Endothelial cell of umbilical vein (primary cell): ENCODE measurements around the gene ANKRD39. TPM values are rescaled to one million over a fixed set of nuclear protein-coding genes. Genes with fewer than 3 reads are reported as not detected.

Source experiments
- BruUV-seq: library from RNA; stranded (reverse); fragments of 400-500 nt; replicated peaks from 2 replicates; lab custom pipeline; 2021; lab: Mats Ljungman, UMichigan
- CTCF ChIA-PET: fragments of 300-600, 350-600 bp; sonication (Branson Sonifier 250); formaldehyde crosslinking; loops from one replicate; lab custom pipeline; 2021; ENCODE audit warnings: antibody characterized with exemption, inconsistent platforms; lab: Charles Lee
- POLR2A ChIA-PET: fragments of 300-600, 350-600 bp; sonication (Branson Sonifier 250); formaldehyde crosslinking; loops from one replicate; lab custom pipeline; 2021; ENCODE audit warnings: antibody characterized with exemption, inconsistent platforms; lab: Charles Lee
- DNase-seq: peaks from one replicate; pipeline ENCODE4 v3.0.0-alpha.2; 2011; ENCODE audit warnings: low read depth, low spot score
- FAIRE-seq: peaks from 2 replicates; lab custom pipeline; 2011; peaks lifted over from hg19 to GRCh38; lab: Jason Lieb, UNC
- H2AFZ ChIP-seq: 2 replicates; pipeline ENCODE4 v1.6.0; 2012; ENCODE audit warnings: low read depth, low read length, control low read depth, inconsistent platforms
- H3K27ac ChIP-seq: 2 replicates; pipeline ENCODE4 v1.5.1; 2011; ENCODE audit warnings: low read depth, mild to moderate bottlenecking, control low read depth, low read length, moderate library complexity; ENCODE audit not compliant: insufficient read depth
- H3K27me3 ChIP-seq, 2 experiments: 2 replicates each; pipeline versions ENCODE4 v1.6.0 to v1.6.1; 2011; ENCODE audit warnings: low read length in 2 of 2, mixed read lengths in 1 of 2; ENCODE audit not compliant: control insufficient read depth in 2 of 2, insufficient read depth in 2 of 2
- H3K36me3 ChIP-seq, 2 experiments: 2 replicates in 1 of 2; 3 replicates in 1 of 2; pipeline ENCODE4 v1.5.1; 2011; ENCODE audit warnings: low read length in 2 of 2, mild to moderate bottlenecking in 1 of 2, moderate library complexity in 1 of 2; ENCODE audit not compliant: control insufficient read depth in 2 of 2, insufficient read depth in 2 of 2; ENCODE audit errors: extremely low read depth in 1 of 2
- H3K4me1 ChIP-seq: 3 replicates; pipeline ENCODE4 v1.5.1; 2011; ENCODE audit warnings: mild to moderate bottlenecking, low read length; ENCODE audit not compliant: control insufficient read depth, insufficient read depth; ENCODE audit errors: extremely low read depth
- H3K4me2 ChIP-seq: 2 replicates; pipeline ENCODE4 v1.6.1; 2011; ENCODE audit warnings: low read length, control low read depth, mixed read lengths; ENCODE audit not compliant: insufficient read depth
- H3K4me3 ChIP-seq, 3 experiments: fragments of 200-600 bp in 1 of 3; sonication (generic), shearing (Covaris generic) in 1 of 3; replicated peaks in 1 of 3; 2 replicates each; pipeline ENCODE4 v1.5.1; 2011 to 2016; ENCODE audit warnings: control low read depth in 3 of 3, low read length in 3 of 3, mild to moderate bottlenecking in 2 of 3, inconsistent platforms in 1 of 3, low read depth in 1 of 3, moderate library complexity in 1 of 3; ENCODE audit not compliant: insufficient read depth in 1 of 3
- H3K79me2 ChIP-seq: 2 replicates; pipeline ENCODE4 v1.6.0; 2012; ENCODE audit warnings: low read length, inconsistent platforms; ENCODE audit not compliant: control insufficient read depth, insufficient read depth
- H3K9ac ChIP-seq: replicated peaks from 2 replicates; pipeline ENCODE3; 2011; ENCODE audit warnings: low read length, control low read depth; ENCODE audit not compliant: insufficient read depth; ENCODE audit errors: extremely low read depth
- H3K9me1 ChIP-seq: replicated peaks from 3 replicates; pipeline ENCODE4 v1.6.0; 2011; ENCODE audit warnings: mild to moderate bottlenecking, low read length; ENCODE audit not compliant: control insufficient read depth, insufficient read depth; ENCODE audit errors: extremely low read depth
- H3K9me3 ChIP-seq: replicated peaks from 2 replicates; pipeline ENCODE4 v1.5.1; 2012; ENCODE audit warnings: low read length, inconsistent platforms; ENCODE audit not compliant: control insufficient read depth, insufficient read depth
- H4K20me1 ChIP-seq: replicated peaks from 2 replicates; pipeline ENCODE3; 2011; ENCODE audit warnings: mild to moderate bottlenecking, low read length; ENCODE audit not compliant: control insufficient read depth, insufficient read depth; ENCODE audit errors: extremely low read depth
- EZH2 ChIP-seq: IDR thresholded peaks from 2 replicates; pipeline ENCODE4 v1.6.1; 2012; ENCODE audit warnings: borderline replicate concordance, low read depth, mild to moderate bottlenecking, moderate library complexity, low read length, inconsistent platforms; ENCODE audit not compliant: severe bottlenecking
- FOS ChIP-seq: IDR thresholded peaks from 2 replicates; pipeline ENCODE4 v1.6.1; 2011; ENCODE audit warnings: mild to moderate bottlenecking, low read length, moderate library complexity, borderline replicate concordance; ENCODE audit not compliant: insufficient read depth
- GATA2 ChIP-seq: IDR thresholded peaks from 2 replicates; pipeline ENCODE4 v1.7.0; 2011; ENCODE audit warnings: low read depth, mild to moderate bottlenecking, moderate library complexity, mixed read lengths, low read length; ENCODE audit not compliant: insufficient read length, insufficient read depth
- JUN ChIP-seq: IDR thresholded peaks from 2 replicates; pipeline ENCODE4 v1.6.1; 2011; ENCODE audit warnings: borderline replicate concordance, low read depth; ENCODE audit not compliant: insufficient read length, insufficient read depth
- MYC ChIP-seq: IDR thresholded peaks from one replicate; pipeline ENCODE4 v1.6.1; 2011; ENCODE audit warnings: mild to moderate bottlenecking, low read depth, low read length
- POLR2A ChIP-seq: IDR thresholded peaks from 2 replicates; pipeline ENCODE4 v1.6.1; 2012; ENCODE audit warnings: low read depth, mild to moderate bottlenecking, control low read depth, low read length
- POLR2AphosphoS5 ChIP-seq: IDR thresholded peaks from 2 replicates; pipeline ENCODE4 v1.6.1; 2012; ENCODE audit warnings: low read depth, mild to moderate bottlenecking, control low read depth, low read length, moderate library complexity; ENCODE audit not compliant: insufficient read depth
- dilution Hi-C: fragments of 300-500 bp; cut with MboI; formaldehyde crosslinking; loops from one replicate; pipeline ENCODE4 v1.15.0; 2019; ENCODE audit warnings: low sequenced_read_pairs; ENCODE audit not compliant: extremely low pct_ligation_motif_present
- intact Hi-C: fragments of 100-400 bp; cut with micrococcal nuclease; formaldehyde crosslinking; loops from one replicate; pipeline ENCODE4 v1.10.0; 2022
- polyA plus RNA-seq, 4 experiments: library from polyadenylated mRNA; depleted of rRNA in 3 of 4; stranded (reverse) in 3 of 4; unstranded in 1 of 4; fragments of >200 nt; gene quantifications; 2 replicates each; pipeline versions ENCODE4 v1.2.1 to v1.2.3, GENCODE V29; 2011 to 2012; ENCODE audit warnings: missing spikeins in 1 of 4
- total RNA-seq: library from RNA; stranded (reverse); gene quantifications from 2 replicates; pipeline ENCODE4 v1.2.3, GENCODE V29; 2021
- TF ChIP-seq, protein P1 (sequence below): IDR thresholded peaks from 2 replicates; pipeline ENCODE4 v1.6.1; 2011; ENCODE audit not compliant: insufficient read depth, insufficient read length
- TF ChIP-seq, protein P2 (sequence below), 2 donors: IDR thresholded peaks; 1 replicate in 1 of 2; 2 replicates in 1 of 2; pipeline ENCODE4 v1.5.1; 2011; ENCODE audit warnings: low read length in 2 of 2, mild to moderate bottlenecking in 2 of 2, moderate library complexity in 2 of 2, control low read depth in 1 of 2, inconsistent platforms in 1 of 2, low read depth in 1 of 2; ENCODE audit not compliant: insufficient read depth in 1 of 2; ENCODE audit errors: extremely low read depth in 1 of 2

The ANKRD39 gene
- total and polyA plus RNA-seq, 2 donors (not counting 3 experiments of a cell fraction or from before 2014, with no cell fraction given) = 14.7 to 17.9 TPM

GRCh38 chr2:96898641-96899412, 41.0 kb upstream of the ANKRD39 start:
- Histone ChIP-seq H3K4me2 (no peak overlapping the region), H3K9me3 (no peaks in the 10 kb centered on the region), H3K36me3 (no peaks in the 10 kb centered on the region), H3K27ac (no peak overlapping the region), H3K9me1 (no peaks in the 10 kb centered on the region), H2AFZ (no peak overlapping the region), H3K9ac (no peak overlapping the region), H3K79me2 (no peaks in the 10 kb centered on the region), H3K4me3 (no peak overlapping the region), H3K27me3 (no peaks in the 10 kb centered on the region), H4K20me1 (no peaks in the 10 kb centered on the region), H3K4me1 (no peaks in the 10 kb centered on the region)
- TF ChIP-seq MYC = no peak
- TF ChIP-seq GATA2 = no peak
- TF ChIP-seq JUN = no peak
- TF ChIP-seq POLR2AphosphoS5 = no peak
- no peak for TF ChIP-seq POLR2A
- no peak for TF ChIP-seq FOS
- TF ChIP-seq, protein P1, sequence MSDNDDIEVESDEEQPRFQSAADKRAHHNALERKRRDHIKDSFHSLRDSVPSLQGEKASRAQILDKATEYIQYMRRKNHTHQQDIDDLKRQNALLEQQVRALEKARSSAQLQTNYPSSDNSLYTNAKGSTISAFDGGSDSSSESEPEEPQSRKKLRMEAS = no peak
- TF ChIP-seq, protein P2, sequence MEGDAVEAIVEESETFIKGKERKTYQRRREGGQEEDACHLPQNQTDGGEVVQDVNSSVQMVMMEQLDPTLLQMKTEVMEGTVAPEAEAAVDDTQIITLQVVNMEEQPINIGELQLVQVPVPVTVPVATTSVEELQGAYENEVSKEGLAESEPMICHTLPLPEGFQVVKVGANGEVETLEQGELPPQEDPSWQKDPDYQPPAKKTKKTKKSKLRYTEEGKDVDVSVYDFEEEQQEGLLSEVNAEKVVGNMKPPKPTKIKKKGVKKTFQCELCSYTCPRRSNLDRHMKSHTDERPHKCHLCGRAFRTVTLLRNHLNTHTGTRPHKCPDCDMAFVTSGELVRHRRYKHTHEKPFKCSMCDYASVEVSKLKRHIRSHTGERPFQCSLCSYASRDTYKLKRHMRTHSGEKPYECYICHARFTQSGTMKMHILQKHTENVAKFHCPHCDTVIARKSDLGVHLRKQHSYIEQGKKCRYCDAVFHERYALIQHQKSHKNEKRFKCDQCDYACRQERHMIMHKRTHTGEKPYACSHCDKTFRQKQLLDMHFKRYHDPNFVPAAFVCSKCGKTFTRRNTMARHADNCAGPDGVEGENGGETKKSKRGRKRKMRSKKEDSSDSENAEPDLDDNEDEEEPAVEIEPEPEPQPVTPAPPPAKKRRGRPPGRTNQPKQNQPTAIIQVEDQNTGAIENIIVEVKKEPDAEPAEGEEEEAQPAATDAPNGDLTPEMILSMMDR (IDR thresholded peaks at IDR 0.05; ENCODE audit: extremely low read depth in 1 of 2, insufficient read depth in 1 of 2, low read depth in 1 of 2, low read length in 2 of 2) = no peak
- TF ChIP-seq EZH2 = no peak
- CTCF ChIA-PET = interaction anchor here (1.3 kb wide), 1 partner anchor 52 kb away, joined by 4 read pairs; no protein-coding TSS in a partner anchor
- no peak for DNase-seq
- intact Hi-C loops = no loop called here
- FAIRE-seq = no peak
- POLR2A ChIA-PET = no interaction called here
- dilution Hi-C loops = no loop called here
- BruUV-seq = no TSS peak
